Hepatocyte (in vitro differentiated cells): Measurements from ENCODE around the gene SLIT1. TPM values are rescaled to one million over a fixed set of nuclear protein-coding genes. Genes with fewer than 3 reads are reported as not detected.

Experiments used
- DNase-seq: peaks from one replicate; pipeline ENCODE4 v3.0.0-alpha.2; 2016; ENCODE audit warnings: low spot score
- H2AFZ ChIP-seq: fragments of 200-600 bp; sonication (generic); 2 replicates; pipeline ENCODE4 v1.6.0; 2016; ENCODE audit warnings: antibody characterized with exemption, mild to moderate bottlenecking
- H3K27ac ChIP-seq: fragments of 200-600 bp; sonication (generic); 2 replicates; pipeline ENCODE4 v1.5.1; 2016; ENCODE audit warnings: mild to moderate bottlenecking
- H3K27me3 ChIP-seq: fragments of 200-600 bp; sonication (generic); 2 replicates; pipeline ENCODE4 v1.6.1; 2016
- H3K36me3 ChIP-seq: fragments of 200-600 bp; sonication (generic); replicated peaks from 2 replicates; pipeline ENCODE4 v1.5.1; 2016; ENCODE audit warnings: low read depth; ENCODE audit not compliant: insufficient read depth
- H3K4me1 ChIP-seq: fragments of 200-600 bp; sonication (generic); 2 replicates; pipeline ENCODE4 v1.5.1; 2016; ENCODE audit warnings: mild to moderate bottlenecking, moderate library complexity; ENCODE audit not compliant: insufficient read depth
- H3K4me2 ChIP-seq: fragments of 200-600 bp; sonication (generic); 2 replicates; pipeline ENCODE4 v1.6.0; 2016
- H3K4me3 ChIP-seq: fragments of 200-600 bp; sonication (generic); 2 replicates; pipeline ENCODE4 v1.5.1; 2016; ENCODE audit warnings: mild to moderate bottlenecking
- H3K79me2 ChIP-seq: fragments of 200-600 bp; sonication (generic); 2 replicates; pipeline ENCODE4 v1.6.0; 2017; ENCODE audit warnings: mild to moderate bottlenecking
- H3K9me2 ChIP-seq: fragments of 200-600 bp; sonication (generic); replicated peaks from 2 replicates; pipeline ENCODE4 v1.6.0; 2017; ENCODE audit warnings: mild to moderate bottlenecking; ENCODE audit not compliant: insufficient read depth
- H3K9me3 ChIP-seq: fragments of 200-600 bp; sonication (generic); 2 replicates; pipeline ENCODE4 v1.5.1; 2016; ENCODE audit warnings: low read depth, mild to moderate bottlenecking
- H4K20me1 ChIP-seq: fragments of 200-600 bp; sonication (generic); 2 replicates; pipeline ENCODE4 v1.6.0; 2016; ENCODE audit warnings: mild to moderate bottlenecking; ENCODE audit not compliant: insufficient read depth, poor library complexity, severe bottlenecking
- CTCF ChIP-seq: fragments of 200-600 bp; sonication (generic); IDR thresholded peaks from 2 replicates; pipeline ENCODE4 v1.5.1; 2016; ENCODE audit warnings: antibody characterized with exemption, mild to moderate bottlenecking; ENCODE audit not compliant: poor library complexity
- EZH2 ChIP-seq: fragments of 200-600 bp; sonication (generic); IDR thresholded peaks from 2 replicates; pipeline ENCODE4 v1.6.1; 2016; ENCODE audit warnings: antibody characterized with exemption, mild to moderate bottlenecking, borderline replicate concordance
- EZH2phosphoT487 ChIP-seq: fragments of 200-600 bp; sonication (generic); IDR thresholded peaks from one replicate; pipeline ENCODE4 v1.6.1; 2018; ENCODE audit warnings: antibody characterized with exemption, mild to moderate bottlenecking, low read depth, moderate library complexity; ENCODE audit not compliant: unreplicated experiment, severe bottlenecking
- WGBS: methylation state at CpG from one replicate; pipeline ENCODE4 v1.1.6; 2016; ENCODE audit warnings: low lambda C conversion rate; ENCODE audit errors: missing lambda C conversion rate; 5-methylcytosine and 5-hydroxymethylcytosine counted together
- polyA plus RNA-seq: library from polyadenylated mRNA; unstranded; fragments of >200 nt; fragmentation: Nextera tagmentation; extraction: Ambion mirVana; gene quantifications from 2 replicates; pipeline ENCODE4 v1.2.1, GENCODE V29; 2016
- total RNA-seq: library from RNA; depleted of rRNA; stranded (reverse); fragments of >200 nt; gene quantifications from 2 replicates; pipeline ENCODE4 v1.2.3, GENCODE V29; 2014

The SLIT1 gene
- total and polyA plus RNA-seq, 2 experiments from 2014 or later = 0.47 to 0.65 TPM

- Histone ChIP-seq H3K9me3 (no peaks in the 10 kb centered on the region), H2AFZ (no peak overlapping the region), H3K4me3 (no peak overlapping the region), H3K9me2 (no peaks in the 10 kb centered on the region), H3K27ac (no peak overlapping the region), H3K4me1 (no peaks in the 10 kb centered on the region), H4K20me1 (no peaks in the 10 kb centered on the region), H3K27me3 (no peaks in the 10 kb centered on the region), H3K79me2 (no peaks in the 10 kb centered on the region), H3K36me3 (no peaks in the 10 kb centered on the region), H3K4me2 (no peak overlapping the region)
- TF ChIP-seq EZH2phosphoT487 (no peak), CTCF (no peak), EZH2 (no peak)
- DNase-seq = no peak
- WGBS = 98% methylated on average over 3 of the region's 3 CpGs
These were observed 34.6 kb upstream of the SLIT1 start for GRCh38 chr10:97220355-97220754.

- no peaks in the 10 kb centered on the region for H3K27me3 ChIP-seq
These were observed 31.5 kb upstream of the SLIT1 start for GRCh38 chr10:97217299-97217698.

GRCh38 chr10:97215619-97216260, 30.0 kb upstream of the SLIT1 start:
- Histone ChIP-seq H3K27me3 (no peaks in the 10 kb centered on the region), H3K4me1 (no peaks in the 10 kb centered on the region), H3K27ac (no peak overlapping the region), H3K4me3 (no peak overlapping the region), H3K36me3 (no peaks in the 10 kb centered on the region), H4K20me1 (no peaks in the 10 kb centered on the region), H3K79me2 (no peaks in the 10 kb centered on the region), H3K9me2 (no peaks in the 10 kb centered on the region), H3K9me3 (no peaks in the 10 kb centered on the region), H3K4me2 (no peak overlapping the region), H2AFZ (no peak overlapping the region)
- WGBS = 90% methylated on average over 15 of the region's 15 CpGs
- TF ChIP-seq EZH2 (no peak), CTCF (no peak), EZH2phosphoT487 (no peak)
- no peak for DNase-seq

More at GRCh38 chr10:97217299-97217698, 31.5 kb upstream of the SLIT1 start:
- H3K4me2 ChIP-seq = no peak overlapping the region
- no peaks in the 10 kb centered on the region for H3K79me2 ChIP-seq
- H3K4me3 ChIP-seq = no peak overlapping the region
- TF ChIP-seq EZH2 = no peak
- TF ChIP-seq EZH2phosphoT487 = no peak
- no peak for TF ChIP-seq CTCF
- DNase-seq = no peak
- H2AFZ ChIP-seq = no peak overlapping the region
- no peaks in the 10 kb centered on the region for H3K9me2 ChIP-seq
- H3K4me1 ChIP-seq = no peaks in the 10 kb centered on the region
- no peak overlapping the region for H3K27ac ChIP-seq
- H3K36me3 ChIP-seq = no peaks in the 10 kb centered on the region
- H3K9me3 ChIP-seq = no peaks in the 10 kb centered on the region
- H4K20me1 ChIP-seq = no peaks in the 10 kb centered on the region
- WGBS = 91% methylated on average over 3 of the region's 3 CpGs
